ENCODE measurements around the gene CNGB1.

Gene CNGB1

DNA sequence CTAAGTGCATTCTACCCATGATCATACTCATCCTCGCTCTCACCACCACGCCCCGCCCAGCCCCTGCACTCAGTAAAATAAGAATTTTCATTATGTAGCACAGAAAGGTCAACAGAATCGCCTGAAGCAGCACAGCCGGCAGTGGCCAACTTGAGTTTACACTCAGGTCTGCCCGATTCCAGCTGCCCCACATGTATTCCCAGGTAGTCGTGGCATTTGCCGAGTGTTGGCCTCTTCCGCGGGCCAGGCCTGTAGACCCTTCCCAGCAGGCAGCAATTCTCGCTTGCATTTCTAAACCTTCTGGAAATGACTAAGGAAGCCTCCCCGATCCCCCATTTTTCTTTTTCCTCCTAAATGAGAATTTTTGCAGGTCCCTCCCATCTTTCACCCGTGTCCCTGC lies 609 bp downstream of the CNGB1 start:
- no peak for DNase-seq

DNA sequence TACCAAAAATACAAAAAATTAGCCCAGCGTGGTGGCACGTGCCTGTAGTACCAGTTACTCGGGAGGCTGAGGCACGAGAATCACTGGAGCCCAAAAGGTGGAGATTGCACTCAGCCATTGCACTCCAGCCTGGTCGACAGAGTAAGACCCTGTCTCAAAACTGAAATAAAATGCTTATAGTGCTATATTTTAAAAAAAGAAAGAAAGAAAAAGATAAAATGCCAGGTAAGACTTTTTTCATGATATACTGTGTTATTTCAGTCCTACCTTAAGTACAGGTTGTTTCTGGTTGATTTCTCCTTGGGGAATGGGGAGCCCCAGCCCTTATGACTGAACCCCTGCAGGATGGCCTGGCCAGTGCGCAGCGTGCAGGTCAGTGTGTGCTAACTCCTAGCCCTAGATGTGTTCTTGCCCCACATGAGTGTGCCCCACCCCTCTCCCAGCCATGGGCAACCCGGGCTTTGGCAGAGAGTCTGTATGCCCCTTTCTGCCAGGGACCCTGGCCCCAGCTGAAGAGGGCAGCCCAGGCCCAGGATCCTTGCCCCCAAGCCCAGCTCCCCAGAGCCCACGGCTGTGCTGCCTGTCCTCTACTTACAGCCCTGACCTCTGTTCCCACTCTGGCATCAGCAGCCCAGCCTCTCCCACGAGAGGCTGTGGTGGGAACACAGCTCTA lies 1.3 kb downstream of the CNGB1 start:
- no peak for DNase-seq

DNA sequence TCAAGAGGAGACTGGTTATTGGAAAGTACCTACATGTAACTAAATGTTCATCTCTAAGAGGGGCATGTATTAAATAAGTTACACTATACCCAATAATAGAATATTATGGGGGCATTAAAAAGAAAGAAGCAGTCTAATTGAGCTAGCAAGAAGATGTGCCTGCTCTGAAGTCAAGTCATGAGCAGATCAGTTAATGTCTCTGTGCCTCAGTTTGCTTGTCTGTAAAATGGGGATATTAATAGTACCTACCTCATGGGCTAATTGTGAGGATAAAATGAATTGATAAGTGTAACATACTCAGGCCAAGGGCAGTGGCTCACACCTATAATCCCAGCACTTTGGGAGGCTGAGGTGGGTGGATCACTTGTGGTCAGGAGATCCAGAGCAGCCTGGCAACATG lies 3.0 kb downstream of the CNGB1 start:
- DNase-seq = no peak

DNA sequence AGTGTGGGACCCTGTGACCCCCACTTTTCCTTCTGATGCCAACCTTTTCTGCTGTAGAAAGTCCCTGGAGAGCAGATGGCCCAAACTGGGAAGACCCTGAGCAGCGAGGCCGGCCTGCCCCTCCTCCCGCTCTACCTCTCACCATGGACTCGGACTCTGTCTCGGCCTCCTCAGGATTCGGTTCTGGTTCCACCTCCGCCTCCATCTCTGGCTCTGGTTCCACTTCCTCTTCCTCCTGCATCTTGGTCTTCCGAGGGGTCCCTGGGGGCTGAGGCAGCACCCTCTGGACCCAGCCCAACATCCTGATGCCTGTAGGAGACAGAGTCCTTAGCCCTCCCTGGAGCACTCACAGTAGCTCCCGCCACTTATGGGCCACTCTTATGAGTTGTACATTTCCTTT lies 3.9 kb downstream of the CNGB1 start:
- DNase-seq = no peak

DNA sequence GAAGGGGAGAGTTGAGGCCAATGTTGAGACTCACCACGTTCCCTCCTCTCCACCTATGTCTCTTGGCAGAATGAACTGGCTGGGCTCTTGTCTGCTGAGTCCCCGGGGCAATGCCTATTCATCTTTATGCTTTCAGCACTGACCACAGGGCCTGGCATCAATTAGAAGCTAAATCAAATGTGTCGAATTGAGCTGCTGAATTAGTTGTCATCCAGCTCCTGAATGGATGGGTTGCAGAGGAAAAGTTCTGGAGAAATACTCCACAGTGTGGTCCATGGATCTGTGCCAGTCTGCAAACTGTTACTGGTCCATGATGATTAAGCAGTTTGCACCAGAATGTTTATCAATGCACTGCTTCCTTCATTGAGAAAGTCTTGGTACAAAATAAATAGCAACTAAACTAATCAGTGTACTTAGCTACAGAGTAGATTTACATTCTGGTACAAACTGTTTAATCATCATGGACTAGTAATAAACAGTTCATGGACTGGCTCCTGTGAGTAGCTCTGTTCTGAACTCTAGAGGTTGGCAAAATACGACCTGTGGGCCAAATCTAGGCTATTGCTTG lies 4.6 kb downstream of the CNGB1 start:
- no peak for DNase-seq

DNA sequence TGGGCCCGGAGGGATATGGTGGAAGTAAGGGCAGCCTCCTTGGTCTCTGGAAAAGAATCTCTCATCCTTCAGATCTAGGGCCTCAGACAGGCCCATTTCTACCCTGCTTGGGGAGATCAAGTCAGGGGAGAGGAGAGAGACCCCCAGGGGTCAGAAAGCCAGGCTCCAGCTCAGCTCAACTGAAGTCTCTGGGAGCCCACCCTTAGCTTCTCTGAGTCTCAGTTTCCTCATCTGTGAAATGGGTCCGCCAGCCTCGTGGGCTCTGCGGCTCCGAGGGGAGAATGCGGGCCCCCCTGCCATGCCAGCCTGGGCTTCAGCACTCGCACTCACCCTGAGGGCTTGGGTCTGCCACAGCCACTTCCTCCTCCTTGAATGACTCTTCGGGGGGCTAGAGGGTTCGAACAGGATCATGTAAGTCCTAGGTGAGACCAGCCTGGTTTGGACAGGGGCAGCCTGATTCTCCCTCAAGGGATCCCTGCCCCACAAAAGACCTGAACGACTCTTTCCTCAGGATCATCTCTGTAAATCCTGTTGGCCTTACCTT lies 6.7 kb downstream of the CNGB1 start:
- DNase-seq = no peak

DNA sequence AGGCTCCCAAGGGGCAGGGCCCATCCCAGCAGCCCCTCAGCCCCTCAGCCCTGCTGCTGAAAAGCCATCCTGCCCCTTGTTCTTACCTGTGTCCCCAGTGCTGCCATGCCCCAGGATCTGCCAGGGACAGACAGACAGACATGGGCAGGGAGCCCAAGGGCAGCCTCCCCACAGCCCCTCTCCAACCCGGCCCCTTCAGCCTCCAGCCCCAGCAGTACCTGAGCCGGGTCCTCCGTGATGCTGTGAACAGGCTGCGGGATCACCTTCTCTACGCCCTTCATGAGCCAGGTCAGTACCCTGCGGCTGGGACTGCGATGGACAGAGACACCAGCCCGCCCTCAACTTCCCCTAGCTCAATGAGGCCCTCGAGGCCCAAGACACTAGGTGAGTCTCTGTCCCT lies 8.2 kb downstream of the CNGB1 start:
- DNase-seq = no peak

DNA sequence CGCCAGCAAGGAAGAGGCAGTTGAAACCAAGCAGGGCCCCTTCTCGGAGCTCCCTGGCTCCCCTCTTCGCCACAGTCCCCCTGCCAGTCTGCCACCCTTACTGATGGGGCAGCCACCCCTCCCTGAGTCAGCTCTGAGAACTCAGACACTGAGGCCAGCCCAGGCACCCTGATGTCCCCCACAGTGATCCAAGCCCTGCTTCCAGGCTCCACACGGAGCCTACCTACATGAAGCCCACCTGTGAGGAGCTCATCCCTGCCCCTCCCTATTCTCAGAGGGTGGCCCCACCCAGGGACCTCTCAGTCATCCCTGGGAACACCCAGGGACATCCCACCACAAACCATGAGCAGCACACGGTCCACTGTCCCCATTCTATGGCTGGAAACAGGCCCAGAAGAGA lies 8.9 kb downstream of the CNGB1 start:
- DNase-seq = no peak

DNA sequence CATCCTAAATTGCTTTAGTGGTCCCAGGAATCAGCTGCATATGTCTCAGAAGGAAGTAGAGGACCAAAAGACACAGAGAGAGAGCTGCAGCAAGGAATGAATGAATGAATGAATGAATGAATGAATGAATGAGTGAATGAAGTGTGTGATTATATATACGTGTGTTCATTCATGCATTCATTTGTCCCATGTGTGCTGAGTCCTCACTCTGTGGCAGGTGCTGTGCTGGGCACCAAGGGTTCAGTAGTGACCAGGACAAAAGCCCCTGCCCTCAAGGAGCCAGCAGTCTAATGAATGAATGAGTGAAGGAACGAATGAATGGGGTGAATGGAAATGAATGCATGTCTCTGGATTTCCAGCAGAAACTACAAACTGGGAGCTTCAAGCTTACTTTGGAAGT lies 9.4 kb downstream of the CNGB1 start:
- DNase-seq = no peak

DNA sequence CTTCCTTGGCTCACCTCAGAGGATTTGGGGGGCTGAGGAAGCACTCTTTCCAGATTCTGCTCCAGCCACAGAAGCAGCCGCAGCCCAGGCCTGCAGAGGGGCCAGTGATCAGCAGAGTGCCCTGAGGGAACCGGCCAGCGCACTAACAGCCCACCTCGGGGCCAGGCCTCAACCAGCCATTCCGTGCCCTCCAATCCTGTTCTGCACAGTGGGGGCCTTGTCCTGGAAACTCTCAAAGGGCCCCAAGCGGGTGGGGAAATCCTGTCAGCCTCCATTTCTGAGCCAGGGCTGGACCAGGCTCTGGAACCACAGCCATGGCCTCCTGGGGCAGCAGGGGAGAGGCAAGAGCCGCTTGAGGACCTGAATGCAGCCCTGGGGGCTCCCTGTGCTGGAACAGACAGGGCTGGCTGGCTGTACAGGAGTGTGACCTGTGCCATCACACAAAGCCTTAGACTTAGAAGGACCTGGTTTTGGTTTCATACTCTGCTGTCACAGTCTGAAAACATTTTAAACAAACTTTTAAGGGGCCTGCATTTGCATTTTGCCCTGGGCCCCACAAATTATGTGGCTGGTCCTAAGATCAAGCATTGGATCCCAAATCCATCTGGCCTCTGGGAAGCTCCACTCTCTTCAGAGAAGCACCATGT lies 10.0 kb downstream of the CNGB1 start:
- no peak for DNase-seq

DNA sequence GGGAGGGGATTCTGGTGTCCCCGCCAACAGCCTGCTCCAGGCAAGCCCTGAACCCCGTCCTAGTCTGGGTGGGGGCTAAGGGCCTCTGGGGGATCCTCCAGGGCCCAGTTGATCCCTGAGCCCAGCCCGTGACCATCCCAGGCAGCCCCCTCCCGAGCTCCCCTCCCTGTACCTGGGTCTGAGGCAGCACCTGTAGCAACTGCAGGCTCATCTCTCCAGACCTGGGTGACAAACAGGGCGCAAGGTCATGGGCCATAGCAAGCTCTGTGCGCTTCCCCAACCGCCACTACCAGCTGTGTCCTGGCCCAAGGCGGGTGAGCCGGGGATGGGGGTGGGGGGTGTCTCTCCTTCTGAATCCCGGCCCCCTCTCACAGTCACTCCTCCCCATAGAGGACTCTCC lies 10.6 kb downstream of the CNGB1 start:
- DNase-seq = no peak

DNA sequence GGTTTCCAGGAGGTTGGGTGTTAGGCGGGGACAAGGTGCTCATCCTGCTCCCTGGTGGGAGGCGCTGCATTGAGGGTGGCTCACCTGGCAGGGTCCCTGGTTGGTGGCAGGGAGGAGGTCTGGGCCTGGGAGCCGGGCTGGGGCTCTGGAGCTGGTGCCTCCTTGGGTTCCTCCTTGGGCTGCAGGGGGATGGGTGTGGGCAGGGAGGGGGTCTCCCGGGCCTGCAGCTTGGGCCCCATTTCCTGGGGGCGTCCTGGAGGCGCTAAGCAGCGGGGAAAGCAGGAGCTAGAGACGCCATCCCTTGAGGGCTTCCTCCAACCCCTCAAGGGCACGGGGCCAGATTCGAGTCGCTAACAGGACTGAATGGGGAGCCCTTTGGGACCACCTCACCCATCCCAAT lies 11.1 kb downstream of the CNGB1 start:
- no peak for DNase-seq

DNA sequence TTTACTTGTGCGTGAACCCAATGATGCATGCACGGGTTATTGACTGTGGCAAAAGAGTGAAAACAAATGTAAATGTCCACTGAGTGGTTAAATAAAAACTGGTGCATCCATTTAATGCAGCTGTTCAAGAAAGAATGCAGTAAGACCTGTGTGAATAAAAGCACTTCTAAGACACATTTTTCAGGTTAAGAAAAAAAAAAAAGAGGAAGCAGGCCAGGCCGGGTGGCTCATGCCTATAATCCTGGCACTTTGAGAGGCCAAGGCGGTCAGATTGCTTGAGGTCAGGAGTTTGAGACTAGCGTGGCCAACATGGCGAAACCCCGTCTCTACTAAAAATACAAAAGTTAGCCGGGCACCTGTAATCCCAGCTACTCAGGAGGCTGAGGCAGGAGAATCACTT lies 11.8 kb downstream of the CNGB1 start:
- no peak for DNase-seq

DNA sequence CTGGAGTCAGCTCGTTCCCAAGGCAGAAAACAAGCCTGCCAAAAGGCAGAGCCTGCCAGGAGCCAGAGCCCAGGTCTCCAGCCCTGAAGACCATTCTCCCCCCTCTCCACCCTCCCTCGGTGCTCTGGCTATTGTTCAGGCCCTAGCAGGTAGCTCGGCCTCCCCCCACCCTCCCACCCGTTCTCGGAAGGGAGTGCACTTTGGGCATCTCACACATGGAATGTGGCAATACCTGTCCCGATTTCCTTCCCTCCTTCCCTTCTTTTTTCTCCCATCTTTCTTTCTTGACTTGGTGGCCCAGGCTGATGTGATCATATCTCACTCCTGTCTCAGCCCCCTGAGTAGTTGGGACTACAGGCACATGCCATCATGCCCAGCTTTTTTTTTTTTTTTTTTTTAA lies 12.4 kb downstream of the CNGB1 start:
- no peak for DNase-seq

DNA sequence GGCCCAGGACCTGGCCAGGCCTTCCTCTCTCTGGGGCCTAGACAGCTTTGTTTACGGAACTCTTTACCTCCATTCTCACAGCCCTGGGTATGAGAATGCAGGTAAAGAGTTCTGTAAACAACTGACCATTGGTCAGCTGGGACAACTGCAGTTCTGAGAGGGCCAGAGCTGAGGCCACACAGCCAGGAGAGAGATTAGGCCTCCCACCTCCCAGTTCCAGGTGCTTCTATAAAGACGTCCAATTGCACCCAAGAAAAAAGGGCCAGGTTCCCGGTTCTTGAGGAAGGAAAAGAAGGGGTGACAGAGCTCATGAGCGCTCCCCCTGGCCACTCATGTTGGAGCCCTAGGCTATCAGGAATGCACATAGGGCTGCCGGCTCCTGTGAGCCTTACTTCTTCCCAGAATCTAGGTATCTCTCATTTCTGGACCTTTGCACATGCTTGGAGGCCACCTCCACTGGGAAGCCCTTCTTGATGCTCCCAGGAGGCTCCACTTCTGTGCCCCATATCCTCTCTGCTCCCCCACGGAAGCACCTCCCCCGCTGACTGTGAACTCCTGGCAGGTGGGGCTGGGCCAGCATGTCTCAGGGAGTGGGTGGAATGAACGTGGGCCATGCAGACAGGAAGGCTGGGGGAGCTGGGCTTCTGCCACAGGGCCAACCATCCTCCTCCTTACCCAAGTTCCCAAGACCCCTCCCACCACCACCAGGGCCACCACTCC lies 13.1 kb downstream of the CNGB1 start:
- DNase-seq = no peak

DNA sequence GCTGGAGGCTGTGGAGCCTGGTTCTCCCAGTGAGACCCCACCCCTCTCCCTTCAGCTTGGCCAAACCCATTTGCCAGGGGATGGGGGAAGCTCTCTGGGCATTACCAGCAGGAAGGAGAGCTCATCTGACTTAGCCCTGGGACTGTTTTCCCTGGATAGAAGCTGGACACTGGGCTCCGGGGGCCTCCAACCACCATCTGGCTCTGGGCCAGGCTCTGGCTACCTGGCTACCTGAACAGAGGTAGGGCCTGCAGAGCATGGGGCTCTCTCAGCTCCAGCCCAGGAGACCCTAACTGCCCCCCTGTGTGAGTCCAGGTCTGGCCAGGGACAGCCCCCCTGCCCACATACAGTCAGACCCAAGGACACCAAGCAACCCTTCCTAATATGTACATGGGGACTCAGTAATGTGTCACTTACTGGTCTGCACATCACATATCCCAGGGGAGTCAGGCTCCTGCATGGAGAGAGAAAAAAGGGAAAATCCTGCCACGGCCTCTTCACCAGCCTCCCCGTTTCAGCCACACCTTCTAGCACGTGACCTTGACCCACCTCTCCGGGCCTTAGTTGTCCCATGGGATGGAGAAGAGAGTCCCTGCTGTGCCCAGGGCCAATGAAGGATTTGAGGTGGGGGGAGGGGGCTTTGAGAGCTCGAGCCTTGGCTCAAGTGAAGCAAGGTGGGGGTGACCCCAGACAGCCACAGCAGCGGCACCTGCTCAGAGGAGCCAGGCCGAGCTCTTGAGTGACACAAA lies 13.8 kb downstream of the CNGB1 start:
- DNase-seq = no peak

DNA sequence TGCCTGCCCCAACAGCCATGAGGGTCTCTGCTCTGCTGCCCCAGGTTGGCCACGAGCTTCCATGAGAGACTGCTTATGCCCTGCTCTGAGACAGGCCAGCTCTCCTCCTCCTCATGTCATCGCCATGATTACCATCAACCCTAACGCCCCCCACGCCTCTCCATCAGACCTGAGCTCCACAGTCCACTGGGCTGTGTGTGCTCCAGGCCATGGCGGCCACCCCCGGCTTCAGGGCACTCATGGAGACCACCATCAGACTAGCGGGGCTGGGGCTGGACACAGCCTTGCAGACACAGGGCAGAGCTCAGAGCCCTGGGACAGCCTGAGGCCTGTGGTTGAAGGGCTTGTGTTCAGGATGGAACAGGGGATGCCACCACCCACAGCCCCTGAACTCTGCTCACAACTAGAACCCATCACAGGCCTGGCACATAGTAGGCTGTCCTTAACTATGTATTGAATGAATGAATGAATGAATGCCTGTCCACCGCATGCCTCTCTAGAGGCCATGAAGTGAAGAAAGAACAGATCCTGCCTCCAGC lies 14.6 kb downstream of the CNGB1 start:
- DNase-seq = no peak

DNA sequence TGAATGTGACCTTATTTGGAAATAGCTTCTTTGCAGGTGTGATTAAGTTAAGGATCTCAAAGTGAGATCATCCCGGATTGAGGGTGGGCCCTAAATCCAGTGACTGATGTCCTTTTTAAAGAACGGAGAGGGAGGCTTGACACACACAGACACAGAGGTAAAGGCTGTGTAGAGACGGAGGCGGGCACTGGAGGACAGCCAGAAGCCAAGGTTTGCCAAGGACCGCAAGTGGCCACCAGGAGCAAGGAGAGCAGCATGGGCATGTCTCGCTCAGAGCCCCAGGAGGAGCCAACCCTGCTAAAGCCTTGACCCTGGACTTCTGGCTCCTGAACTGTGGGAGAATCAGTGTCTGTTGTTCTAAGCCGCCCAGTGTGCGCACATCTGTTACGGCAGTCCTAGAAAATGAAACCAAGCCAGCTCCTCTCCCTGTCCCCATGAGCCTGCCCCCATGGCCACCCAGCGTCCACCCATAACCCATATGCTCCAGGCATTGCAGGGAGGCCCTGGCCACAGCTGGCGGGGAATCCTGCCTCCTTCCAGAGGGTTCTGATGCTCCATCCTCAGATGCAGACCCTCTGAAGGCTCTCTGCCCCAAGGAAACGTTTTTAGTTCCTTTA lies 15.2 kb downstream of the CNGB1 start:
- DNase-seq = no peak

DNA sequence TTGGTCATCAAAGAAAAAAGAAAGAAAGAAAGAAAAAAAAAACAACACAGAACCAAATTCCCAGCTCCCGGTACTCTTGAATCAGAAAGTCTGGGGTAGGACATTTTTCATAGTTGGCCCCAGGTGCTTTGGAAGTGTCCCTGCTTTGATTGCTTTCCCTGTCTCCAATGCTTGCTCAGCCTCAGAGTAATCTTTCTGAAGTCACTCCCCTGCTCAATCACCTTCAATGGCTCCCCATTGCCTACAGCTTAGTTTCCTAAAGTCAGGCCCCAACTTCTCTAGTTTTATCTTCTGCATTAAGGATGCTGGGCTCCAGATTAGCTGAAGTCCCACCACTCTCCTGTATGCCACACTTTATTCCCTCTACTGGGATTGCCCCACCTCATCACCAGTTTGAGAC lies 17.1 kb downstream of the CNGB1 start:
- no peak for DNase-seq

DNA sequence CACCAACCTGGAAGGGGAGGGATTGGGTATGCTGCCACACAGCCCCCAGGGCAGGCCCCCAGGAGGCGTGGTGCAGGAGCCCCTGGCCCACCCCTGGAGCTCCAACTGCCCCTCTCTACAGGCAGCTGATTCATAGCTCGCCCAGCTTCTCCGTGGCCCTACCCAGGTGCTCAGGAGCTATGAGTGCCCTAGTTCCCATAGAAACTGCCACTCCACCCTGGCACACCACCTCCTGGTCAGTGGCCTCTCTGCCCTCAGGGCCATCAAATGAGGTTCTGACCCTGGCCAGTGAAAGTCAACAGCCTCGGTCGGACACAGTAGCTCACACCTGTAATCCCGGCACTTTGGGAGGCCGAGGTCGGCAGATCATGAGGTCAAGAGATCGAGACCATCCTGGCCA lies 18.0 kb downstream of the CNGB1 start:
- DNase-seq = no peak

DNA sequence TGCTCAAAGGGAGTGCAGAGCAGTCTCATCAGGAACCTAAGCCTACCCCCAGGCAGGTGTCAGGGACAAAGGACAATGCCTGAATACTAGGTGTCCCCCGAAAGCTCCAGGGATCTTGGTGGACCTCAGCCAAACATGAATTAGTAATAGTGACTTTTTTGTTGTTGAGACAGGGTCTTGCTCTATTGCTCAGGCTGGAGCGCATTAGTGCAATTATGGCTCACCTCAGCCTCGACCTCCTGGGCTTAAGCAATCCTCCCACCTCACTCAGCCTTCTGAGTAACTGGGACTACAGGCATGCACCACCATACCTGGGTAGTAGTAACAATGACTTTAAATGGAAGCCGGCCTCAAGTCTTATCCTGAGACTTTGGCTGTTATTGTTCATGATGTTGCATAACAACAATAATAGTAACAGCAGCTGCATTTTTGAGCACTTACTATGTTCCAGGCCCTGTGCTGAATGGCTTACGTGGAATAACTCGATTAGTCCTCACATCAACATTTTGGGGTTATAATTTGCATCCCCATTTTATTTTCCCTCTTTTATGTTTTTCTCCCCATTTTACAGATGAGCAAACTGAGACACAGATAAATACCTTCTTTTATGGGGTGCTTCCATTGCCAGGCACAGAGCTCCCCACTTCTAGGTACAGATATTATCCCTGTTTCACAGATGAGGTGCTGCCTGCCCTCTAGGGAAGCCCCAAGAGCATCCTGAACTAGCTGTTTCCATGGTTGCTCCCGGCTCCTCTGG lies 19.5 kb downstream of the CNGB1 start:
- no peak for DNase-seq

DNA sequence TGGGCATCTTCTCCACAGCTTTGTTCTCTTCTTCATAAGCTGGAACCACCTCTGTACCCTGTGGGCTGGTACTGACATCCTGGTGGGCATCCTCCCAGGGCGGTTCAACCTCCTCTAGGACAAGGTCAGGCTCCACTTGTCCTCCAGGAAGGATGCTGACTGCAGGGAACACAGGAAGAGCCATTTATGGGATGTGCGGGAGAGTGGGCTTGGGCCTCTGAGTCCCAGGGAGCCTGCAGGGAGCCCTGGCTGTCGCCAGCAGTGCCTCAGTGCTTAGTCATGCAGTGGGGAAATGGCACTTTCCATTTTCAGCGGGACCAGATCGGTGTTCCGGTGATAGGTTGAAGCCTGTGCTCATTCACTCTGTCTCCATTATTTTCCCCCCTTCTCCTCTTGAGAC lies 20.5 kb downstream of the CNGB1 start:
- DNase-seq = no peak

Data from EL (cell line).